ENCODE data around the gene REG3G.

- TF ChIP-seq, protein P1, sequence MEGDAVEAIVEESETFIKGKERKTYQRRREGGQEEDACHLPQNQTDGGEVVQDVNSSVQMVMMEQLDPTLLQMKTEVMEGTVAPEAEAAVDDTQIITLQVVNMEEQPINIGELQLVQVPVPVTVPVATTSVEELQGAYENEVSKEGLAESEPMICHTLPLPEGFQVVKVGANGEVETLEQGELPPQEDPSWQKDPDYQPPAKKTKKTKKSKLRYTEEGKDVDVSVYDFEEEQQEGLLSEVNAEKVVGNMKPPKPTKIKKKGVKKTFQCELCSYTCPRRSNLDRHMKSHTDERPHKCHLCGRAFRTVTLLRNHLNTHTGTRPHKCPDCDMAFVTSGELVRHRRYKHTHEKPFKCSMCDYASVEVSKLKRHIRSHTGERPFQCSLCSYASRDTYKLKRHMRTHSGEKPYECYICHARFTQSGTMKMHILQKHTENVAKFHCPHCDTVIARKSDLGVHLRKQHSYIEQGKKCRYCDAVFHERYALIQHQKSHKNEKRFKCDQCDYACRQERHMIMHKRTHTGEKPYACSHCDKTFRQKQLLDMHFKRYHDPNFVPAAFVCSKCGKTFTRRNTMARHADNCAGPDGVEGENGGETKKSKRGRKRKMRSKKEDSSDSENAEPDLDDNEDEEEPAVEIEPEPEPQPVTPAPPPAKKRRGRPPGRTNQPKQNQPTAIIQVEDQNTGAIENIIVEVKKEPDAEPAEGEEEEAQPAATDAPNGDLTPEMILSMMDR (IDR thresholded peaks at IDR 0.05) = no peak
- no peak for TF ChIP-seq POLR2A (IDR thresholded peaks at IDR 0.05)
These were observed 41.1 kb upstream of the REG3G start for GRCh38 chr2:78984386-78984785.
